ENCODE results near the gene WNK1. TPM values are rescaled to one million over a fixed set of nuclear protein-coding genes. Genes with fewer than 3 reads are reported as not detected.

The WNK1 gene
- total RNA-seq, 2 experiments from 2014 or later = 84.1 to 131 TPM

- H3K79me2 ChIP-seq (ENCODE audit: insufficient read depth, low read depth, low read length) = no peaks in the 10 kb centered on the region
- BruUV-seq (replicated peaks) = no TSS peak
- H3K9me3 ChIP-seq (ENCODE audit: low read length) = no peaks in the 10 kb centered on the region
- H4K20me1 ChIP-seq (ENCODE audit: insufficient read depth, low read length) = no peaks in the 10 kb centered on the region
- H3K4me1 ChIP-seq (ENCODE audit: insufficient read depth, low read length, poor library complexity, severe bottlenecking) = no peaks in the 10 kb centered on the region
- TF ChIP-seq CTCF (conservative IDR thresholded peaks at IDR 0.05; ENCODE audit: low read length) = no peak
- no peak for TF ChIP-seq EZH2phosphoT487 (IDR thresholded peaks at IDR 0.05; ENCODE audit: borderline replicate concordance, low read depth, low read length)
- no peak for DNase-seq (ENCODE audit: low spot score)
- ChIA-PET POLR2A (interaction anchor here (0.6 kb wide), 1 partner anchor 82 kb away, joined by 3 read pairs; no protein-coding TSS in a partner anchor), CTCF (ENCODE audit: unreplicated experiment) (no interaction called here)
- H3K4me3 ChIP-seq (ENCODE audit: low read depth, low read length, poor library complexity, severe bottlenecking) = no peak overlapping the region
- no peaks in the 10 kb centered on the region for H3K9me2 ChIP-seq (ENCODE audit: insufficient read depth, low read length)
- H3K4me2 ChIP-seq (ENCODE audit: low read length) = no peak overlapping the region
- H2AFZ ChIP-seq (ENCODE audit: low read length) = no peak overlapping the region
- peaks cover 92% of the 10 kb centered on the region for H3K36me3 ChIP-seq (ENCODE audit: insufficient read depth, low read length)
- H3K27ac ChIP-seq (ENCODE audit: low read depth, low read length, poor library complexity, severe bottlenecking) = no peak overlapping the region
- intact Hi-C loops (cut with micrococcal nuclease; ENCODE audit: unreplicated experiment) = no loop called here
Measured at GRCh38 chr12:903055-903454, 150.7 kb downstream of the WNK1 start.

GRCh38 chr12:904010-904414 lies 151.6 kb downstream of the WNK1 start:
- no peaks in the 10 kb centered on the region for H3K9me3 ChIP-seq (ENCODE audit: low read length)
- CTCF ChIA-PET (ENCODE audit: unreplicated experiment) = no interaction called here
- no peak overlapping the region for H3K4me3 ChIP-seq (ENCODE audit: low read depth, low read length, poor library complexity, severe bottlenecking)
- TF ChIP-seq EZH2phosphoT487 (IDR thresholded peaks at IDR 0.05; ENCODE audit: borderline replicate concordance, low read depth, low read length) = no peak
- no peak for TF ChIP-seq CTCF (conservative IDR thresholded peaks at IDR 0.05; ENCODE audit: low read length)
- peaks cover 96% of the 10 kb centered on the region for H3K36me3 ChIP-seq (ENCODE audit: insufficient read depth, low read length)
- no peak overlapping the region for H2AFZ ChIP-seq (ENCODE audit: low read length)
- H3K27ac ChIP-seq (ENCODE audit: low read depth, low read length, poor library complexity, severe bottlenecking) = no peak overlapping the region
- DNase-seq (ENCODE audit: low spot score) = peak; percentile 20
- POLR2A ChIA-PET = interaction anchor here (0.5 kb wide), 1 partner anchor 82 kb away, joined by 3 read pairs; no protein-coding TSS in a partner anchor
- no TSS peak for BruUV-seq (replicated peaks)
- H3K4me2 ChIP-seq (ENCODE audit: low read length) = no peak overlapping the region
- no peaks in the 10 kb centered on the region for H3K79me2 ChIP-seq (ENCODE audit: insufficient read depth, low read depth, low read length)
- no peaks in the 10 kb centered on the region for H3K9me2 ChIP-seq (ENCODE audit: insufficient read depth, low read length)
- H4K20me1 ChIP-seq (ENCODE audit: insufficient read depth, low read length) = no peaks in the 10 kb centered on the region
- intact Hi-C loops (cut with micrococcal nuclease; ENCODE audit: unreplicated experiment) = no loop called here
- H3K4me1 ChIP-seq (ENCODE audit: insufficient read depth, low read length, poor library complexity, severe bottlenecking) = no peaks in the 10 kb centered on the region

DNA sequence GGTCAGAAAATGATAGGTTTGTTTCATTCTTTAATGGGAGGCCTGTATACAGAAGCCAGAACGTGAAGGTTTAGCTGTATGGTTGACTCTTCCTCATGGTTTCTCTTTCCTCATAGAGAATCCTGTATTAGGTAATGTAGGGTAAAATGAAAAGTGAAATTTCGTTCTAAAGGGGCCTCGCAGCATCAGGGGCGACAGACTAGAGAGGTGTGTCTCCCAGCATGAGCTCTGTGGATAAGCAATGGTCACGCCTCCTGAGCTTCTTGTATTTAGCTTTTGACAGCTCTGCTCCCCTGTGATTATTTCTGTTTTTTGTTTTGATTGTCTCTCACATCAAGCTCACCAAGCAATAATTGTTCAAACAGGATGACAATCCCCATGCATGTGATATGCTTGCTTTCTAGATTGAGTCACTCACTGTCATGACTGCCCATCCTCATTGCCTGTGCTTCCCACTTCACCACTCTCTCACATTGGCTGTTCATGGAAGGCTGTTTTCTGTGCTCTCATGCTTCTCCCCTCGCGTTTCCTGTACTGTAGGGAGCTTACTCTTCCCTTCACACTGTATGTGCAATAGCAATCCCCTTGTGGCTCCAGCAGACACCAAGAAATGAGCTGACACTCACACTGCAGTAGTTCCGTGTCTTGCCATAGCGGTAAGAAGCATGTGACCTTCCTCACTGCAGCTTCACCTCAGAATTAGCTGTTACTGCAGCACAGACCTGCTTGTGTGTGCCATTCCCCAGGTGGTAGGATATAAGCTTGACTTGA lies 153.1 kb downstream of the WNK1 start:
- Histone ChIP-seq H3K36me3 (ENCODE audit: insufficient read depth, low read length) (peaks cover 97% of the 10 kb centered on the region), H3K4me3 (ENCODE audit: low read depth, low read length, poor library complexity, severe bottlenecking) (no peak overlapping the region), H3K4me1 (ENCODE audit: insufficient read depth, low read length, poor library complexity, severe bottlenecking) (no peaks in the 10 kb centered on the region), H3K27ac (ENCODE audit: low read depth, low read length, poor library complexity, severe bottlenecking) (no peak overlapping the region), H2AFZ (ENCODE audit: low read length) (no peak overlapping the region), H3K9me2 (ENCODE audit: insufficient read depth, low read length) (no peaks in the 10 kb centered on the region), H3K79me2 (ENCODE audit: insufficient read depth, low read depth, low read length) (no peaks in the 10 kb centered on the region), H4K20me1 (ENCODE audit: insufficient read depth, low read length) (no peaks in the 10 kb centered on the region), H3K4me2 (ENCODE audit: low read length) (no peak overlapping the region), H3K9me3 (ENCODE audit: low read length) (no peaks in the 10 kb centered on the region)
- intact Hi-C loops (cut with micrococcal nuclease; ENCODE audit: unreplicated experiment) = no loop called here
- BruUV-seq (replicated peaks) = no TSS peak
- ChIA-PET CTCF (ENCODE audit: unreplicated experiment) (no interaction called here), POLR2A (interaction anchor here (0.6 to 1.3 kb wide), 4 partner anchors 24 to 834 kb away, joined by 3 to 4 read pairs (median 3); no protein-coding TSS in a partner anchor)
- no peak for TF ChIP-seq EZH2phosphoT487 (IDR thresholded peaks at IDR 0.05; ENCODE audit: borderline replicate concordance, low read depth, low read length)
- TF ChIP-seq CTCF (conservative IDR thresholded peaks at IDR 0.05; ENCODE audit: low read length) = no peak
- no peak for DNase-seq (ENCODE audit: low spot score)
